ENCODE measurements around the gene GPR152. TPM values are rescaled to one million over a fixed set of nuclear protein-coding genes. Genes with fewer than 3 reads are reported as not detected.
A peak's percentile ranks its signal among the peaks of the same experiment; 100 is the strongest.
"Not testable (repeated sequence)": the region's sequence is repeated elsewhere in the genome, so short reads cannot be mapped to it uniquely, and the experiment has no call there.

GPR152 gene
- total RNA-seq, 1 donor from 2014 or later = not detected

GRCh38 chr11:67468056-67468455, 15.5 kb upstream of the GPR152 start:
- no peak for DNase-seq (ENCODE audit: missing footprints)
- ATAC-seq = no peak
- intact Hi-C loops (cut with DNase I) = loop anchor here (2.0 to 5.0 kb wide), 2 partner anchors 25 to 66 kb away; partner anchors contain the start of genes CORO1B, PPP1CA and TBC1D10C

GRCh38 chr11:67466962-67467771, 14.6 kb upstream of the GPR152 start:
- DNase-seq (ENCODE audit: missing footprints) (no peak), ATAC-seq (no peak)
- intact Hi-C loops (cut with DNase I) = loop anchor here (5.0 kb wide), 1 partner anchor 65 kb away; the partner anchor contains the start of genes PPP1CA and TBC1D10C

- intact Hi-C loops (cut with DNase I) = loop anchor here (5.0 kb wide), 1 partner anchor 64 kb away; the partner anchor contains the start of genes PPP1CA and TBC1D10C
Observed at GRCh38 chr11:67466367-67466766, 13.8 kb upstream of the GPR152 start.

GRCh38 chr11:67465530-67465929, 13.0 kb upstream of the GPR152 start:
- intact Hi-C loops (cut with DNase I) = loop anchor here (5.0 kb wide), 1 partner anchor 63 kb away; the partner anchor contains the start of genes PPP1CA and TBC1D10C
- not testable (repeated sequence) for ATAC-seq; DNase-seq (ENCODE audit: missing footprints)

More at GRCh38 chr11:67466367-67466766, 13.8 kb upstream of the GPR152 start:
- ATAC-seq = no peak
- DNase-seq (ENCODE audit: missing footprints) = no peak

- ATAC-seq (no peak), DNase-seq (ENCODE audit: missing footprints) (no peak)
- intact Hi-C loops (cut with DNase I) = loop anchor here (5.0 kb wide), 1 partner anchor 63 kb away; the partner anchor contains the start of genes PPP1CA and TBC1D10C
Observed at GRCh38 chr11:67465189-67465510, 12.6 kb upstream of the GPR152 start.

- intact Hi-C loops (cut with DNase I) = loop anchor here (1.0 to 5.0 kb wide), 2 partner anchors 36 to 62 kb away; partner anchors contain the start of genes PPP1CA, RPS6KB2 and TBC1D10C
- DNase-seq (ENCODE audit: missing footprints) = peak; percentile 95
- peak; percentile 58 for ATAC-seq
Observed at GRCh38 chr11:67464411-67465188, 12.1 kb upstream of the GPR152 start.

GRCh38 chr11:67463680-67464410, 11.3 kb upstream of the GPR152 start:
- ATAC-seq = peak; percentile 3
- intact Hi-C loops (cut with DNase I) = loop anchor here (1.0 kb wide), 1 partner anchor 36 kb away; the partner anchor contains the start of gene RPS6KB2
- DNase-seq (ENCODE audit: missing footprints) = peak; percentile 87

- intact Hi-C loops (cut with DNase I) = no loop called here
- ATAC-seq (no peak), DNase-seq (ENCODE audit: missing footprints) (no peak)
Observed at GRCh38 chr11:67463186-67463585, 10.7 kb upstream of the GPR152 start.

GRCh38 chr11:67458266-67458665, 5.7 kb upstream of the GPR152 start:
- intact Hi-C loops (cut with DNase I) = no loop called here
- ATAC-seq (no peak), DNase-seq (ENCODE audit: missing footprints) (no peak)

GRCh38 chr11:67457453-67457852, 4.9 kb upstream of the GPR152 start:
- DNase-seq (ENCODE audit: missing footprints) = no peak
- no peak for ATAC-seq
- intact Hi-C loops (cut with DNase I) = no loop called here

GRCh38 chr11:67456068-67456705, 3.7 kb upstream of the GPR152 start:
- DNase-seq (ENCODE audit: missing footprints) (no peak), ATAC-seq (no peak)
- intact Hi-C loops (cut with DNase I) = no loop called here

- DNase-seq (ENCODE audit: missing footprints) = no peak
- ATAC-seq = no peak
- intact Hi-C loops (cut with DNase I) = no loop called here
Observed at GRCh38 chr11:67455054-67455453, 2.5 kb upstream of the GPR152 start, which contains the start of gene CABP4. CABP4 (plus strand) TSS chr11:67455354; CDS start chr11:67455424, 70 bp downstream.

GRCh38 chr11:67453816-67454732, 1.5 kb upstream of the GPR152 start:
- no peak for DNase-seq (ENCODE audit: missing footprints)
- no peak for ATAC-seq
- intact Hi-C loops (cut with DNase I) = no loop called here

- no peak for DNase-seq (ENCODE audit: missing footprints)
- ATAC-seq = no peak
- intact Hi-C loops (cut with DNase I) = no loop called here
Observed at GRCh38 chr11:67451658-67451976, 912 bp downstream of the GPR152 start.

- DNase-seq (ENCODE audit: missing footprints) (no peak), ATAC-seq (no peak)
- intact Hi-C loops (cut with DNase I) = no loop called here
Observed at GRCh38 chr11:67450796-67451657, 1.5 kb downstream of the GPR152 start.

GRCh38 chr11:67449116-67449844, 3.2 kb downstream of the GPR152 start:
- ATAC-seq = peak; percentile 35
- DNase-seq (ENCODE audit: missing footprints) = peak; percentile 62
- intact Hi-C loops (cut with DNase I) = no loop called here

All from Right ventricle myocardium inferior (tissue), 1 donor.